GM19324 (cell line): ENCODE results near the gene R3HDM2.

Source experiments
- ATAC-seq: cut with Tn5 transposase; IDR thresholded peaks from one replicate; pipeline ENCODE4 v1.9.1; 2021; ENCODE audit warnings: mild to moderate bottlenecking, moderate library complexity; ENCODE audit not compliant: unreplicated experiment, low FRiP score

Gene R3HDM2

DNA sequence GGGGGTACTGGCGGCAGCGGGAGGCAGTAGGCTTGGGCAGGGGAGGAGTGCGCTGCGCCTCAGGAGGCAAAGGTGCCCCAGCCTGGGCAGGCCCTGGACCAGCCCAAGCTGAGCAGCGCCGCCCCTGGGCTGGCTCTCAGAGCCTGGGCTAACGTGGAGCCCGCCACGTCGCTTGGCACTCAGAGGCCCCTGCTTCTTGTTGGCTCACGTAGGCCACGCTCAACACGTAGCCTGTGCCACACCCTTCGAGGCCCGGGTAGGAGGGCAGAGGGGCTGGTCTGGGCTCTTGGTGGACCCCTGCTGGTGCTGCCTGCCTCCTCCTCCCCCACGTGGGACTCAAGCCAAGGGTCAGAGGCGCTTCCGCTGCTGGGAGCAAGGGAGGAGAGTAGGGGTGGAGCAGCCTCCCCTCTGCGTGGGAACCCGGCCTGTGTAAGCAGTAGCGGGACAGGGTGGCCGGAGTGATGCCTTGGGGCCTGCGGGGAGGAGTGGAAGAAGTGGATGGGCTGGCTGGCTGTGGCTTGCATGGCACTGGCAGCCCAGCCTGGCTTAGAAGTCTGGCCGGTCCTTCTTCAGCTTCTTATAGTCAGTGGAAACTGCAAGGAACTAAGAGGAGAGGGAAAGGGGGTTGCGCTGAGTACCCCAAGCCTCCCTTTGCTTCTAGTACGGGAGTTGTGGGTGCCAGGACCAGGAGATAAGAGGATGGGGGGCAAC, 195.7 kb downstream of the R3HDM2 start:
- ATAC-seq: no peak

DNA sequence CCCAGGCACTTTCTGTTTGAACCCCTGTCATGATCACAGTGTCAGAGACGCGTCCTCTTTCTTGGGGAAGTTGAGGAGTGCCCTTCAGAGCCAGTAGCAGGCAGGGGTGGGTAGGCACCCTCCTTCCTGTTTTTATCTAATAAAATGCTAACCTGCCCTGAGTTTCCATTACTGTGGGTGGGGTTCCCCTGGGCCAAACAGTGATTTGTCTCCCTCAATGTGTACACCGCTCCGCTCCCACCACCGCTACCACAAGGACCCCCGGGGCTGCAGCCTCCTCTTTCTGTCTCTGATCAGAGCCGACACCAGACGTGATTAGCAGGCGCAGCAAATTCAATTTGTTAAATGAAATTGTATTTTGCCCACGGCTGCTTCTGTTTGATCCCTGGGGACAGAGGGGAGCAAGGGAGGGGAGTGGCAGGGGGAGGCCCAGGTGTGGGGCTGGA, 196.2 kb downstream of the R3HDM2 start:
- ATAC-seq: no peak

- ATAC-seq: no peak
These were observed 196.6 kb downstream of the R3HDM2 start for GRCh38 chr12:57234233-57234570.

DNA sequence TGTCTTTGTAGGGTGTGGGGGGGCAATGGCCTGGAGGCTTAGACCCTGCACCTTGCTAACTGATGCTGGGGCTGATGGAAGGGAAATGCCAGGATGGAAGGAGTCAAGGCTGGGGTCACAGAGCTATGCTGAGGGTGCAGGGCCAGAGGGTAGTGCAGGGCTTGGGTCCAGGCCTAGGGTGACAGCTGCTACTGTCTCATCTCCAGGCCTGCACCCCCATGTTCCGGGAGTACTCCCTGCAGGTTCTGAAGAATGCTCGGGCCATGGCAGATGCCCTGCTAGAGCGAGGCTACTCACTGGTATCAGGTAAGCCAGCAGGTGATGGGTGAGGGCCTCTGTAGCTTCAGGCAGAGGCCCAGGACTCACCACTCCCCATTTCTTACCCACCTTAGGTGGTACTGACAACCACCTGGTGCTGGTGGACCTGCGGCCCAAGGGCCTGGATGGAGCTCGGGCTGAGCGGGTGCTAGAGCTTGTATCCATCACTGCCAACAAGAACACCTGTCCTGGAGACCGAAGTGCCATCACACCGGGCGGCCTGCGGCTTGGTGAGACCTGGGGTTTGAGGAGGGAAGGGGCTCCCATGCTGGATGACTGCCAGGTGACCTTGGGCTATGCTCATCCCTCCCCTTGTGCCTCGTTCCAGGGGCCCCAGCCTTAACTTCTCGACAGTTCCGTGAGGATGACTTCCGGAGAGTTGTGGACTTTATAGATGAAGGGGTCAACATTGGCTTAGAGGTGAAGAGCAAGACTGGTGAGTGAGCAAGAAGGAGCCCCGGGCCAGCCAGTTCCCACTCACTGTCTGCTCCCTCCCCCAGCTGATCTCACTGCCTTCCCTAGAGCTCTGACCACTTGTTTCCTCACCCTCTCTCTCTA, 197.2 kb downstream of the R3HDM2 start:
- no peak for ATAC-seq

DNA sequence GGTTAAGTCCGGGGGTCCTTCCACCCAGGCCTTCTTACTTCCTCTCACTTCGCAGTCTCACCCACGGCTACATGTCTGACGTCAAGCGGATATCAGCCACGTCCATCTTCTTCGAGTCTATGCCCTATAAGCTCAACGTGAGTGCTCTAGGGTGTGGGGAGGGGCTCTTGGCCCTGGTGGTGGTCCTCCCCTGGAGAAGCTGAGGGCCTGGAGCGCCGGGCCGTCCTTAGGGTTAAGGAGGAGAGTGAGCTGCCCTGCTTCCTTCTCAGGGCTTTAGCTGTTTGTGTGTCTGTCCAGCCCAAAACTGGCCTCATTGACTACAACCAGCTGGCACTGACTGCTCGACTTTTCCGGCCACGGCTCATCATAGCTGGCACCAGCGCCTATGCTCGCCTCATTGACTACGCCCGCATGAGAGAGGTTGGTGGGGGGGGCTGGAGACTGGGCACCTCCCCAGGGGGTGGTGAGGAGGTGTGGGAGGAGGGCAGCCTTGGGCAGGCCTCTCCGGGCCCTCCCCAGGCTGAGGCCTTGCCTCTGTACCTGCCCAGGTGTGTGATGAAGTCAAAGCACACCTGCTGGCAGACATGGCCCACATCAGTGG, 198.6 kb downstream of the R3HDM2 start:
- no peak for ATAC-seq

- ATAC-seq: no peak
These were observed 199.4 kb downstream of the R3HDM2 start for GRCh38 chr12:57231276-57232021.

DNA sequence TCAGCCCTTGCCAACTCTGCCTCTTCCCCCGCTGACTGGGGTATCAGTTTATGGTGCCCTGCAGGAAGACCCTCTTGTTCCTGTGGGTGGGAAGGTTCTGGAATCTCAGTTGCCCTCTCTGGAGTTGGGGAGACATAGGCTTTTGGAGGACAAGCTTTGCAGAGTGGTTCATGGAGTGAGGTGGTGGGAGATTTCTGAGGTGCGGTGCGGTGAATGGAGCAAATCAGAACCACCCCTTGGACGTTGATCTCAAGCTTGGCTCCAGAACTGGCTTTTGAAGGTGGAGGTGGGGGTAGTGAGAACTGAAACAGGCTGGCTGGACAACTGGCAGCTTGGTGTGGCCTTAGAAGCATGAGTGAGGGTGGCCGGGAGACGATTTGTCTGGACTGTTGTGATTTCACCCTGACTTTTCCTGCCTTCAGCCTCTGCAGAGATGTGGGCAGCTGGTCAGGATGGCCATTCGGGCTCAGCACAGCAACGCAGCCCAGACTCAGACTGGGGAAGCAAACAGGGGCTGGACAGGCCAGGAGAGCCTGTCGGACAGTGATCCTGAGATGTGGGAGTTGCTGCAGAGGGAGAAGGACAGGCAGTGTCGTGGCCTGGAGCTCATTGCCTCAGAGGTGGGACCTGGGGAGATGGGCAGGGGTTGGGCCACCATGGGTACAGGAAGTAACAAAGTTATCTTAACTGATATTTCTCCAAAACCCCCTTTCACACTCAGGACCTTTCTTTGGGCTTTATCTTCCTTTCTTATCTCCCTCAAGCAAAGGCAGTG, 200.3 kb downstream of the R3HDM2 start:
- no peak for ATAC-seq

GRCh38 chr12:57229634-57230380, 201.0 kb downstream of the R3HDM2 start, which contains the start of gene SHMT2:
TSS of gene SHMT2 (plus strand) at chr12:57229711. CDS start at chr12:57229779, 68 bp downstream.
- peak; percentile 74 for ATAC-seq

DNA sequence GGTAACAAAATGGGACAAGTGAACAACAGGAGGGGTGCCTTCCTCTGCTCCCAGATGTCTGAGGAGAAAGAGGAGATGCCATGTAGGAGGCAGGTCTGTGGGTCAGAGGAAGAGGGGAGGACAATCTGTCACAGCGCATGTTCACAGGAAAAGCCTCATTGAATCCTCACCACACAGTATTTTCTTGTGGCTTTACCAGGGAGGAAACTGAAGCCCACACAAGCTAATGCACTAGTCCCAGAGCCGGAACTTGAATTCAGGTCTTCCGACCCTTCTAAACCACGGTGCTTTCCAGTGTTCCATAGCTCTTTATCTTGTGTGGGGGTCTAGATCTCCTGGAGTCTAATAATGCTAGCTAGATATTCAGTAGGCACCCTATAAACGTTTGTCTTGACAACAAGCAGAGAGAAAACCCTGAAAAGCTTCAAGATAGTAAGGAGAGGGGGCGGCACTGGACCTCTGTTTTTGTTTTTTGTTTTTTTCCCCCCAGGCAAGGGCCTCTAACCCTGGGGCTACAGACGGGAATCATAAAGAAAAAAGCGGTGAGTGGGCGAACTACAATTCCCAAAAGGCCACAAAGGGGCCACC, 201.7 kb downstream of the R3HDM2 start:
- ATAC-seq: no peak

GRCh38 chr12:57227315-57228115, 203.3 kb downstream of the R3HDM2 start:
- ATAC-seq: no peak

GRCh38 chr12:57226588-57227314, 204.1 kb downstream of the R3HDM2 start:
- ATAC-seq: no peak

DNA sequence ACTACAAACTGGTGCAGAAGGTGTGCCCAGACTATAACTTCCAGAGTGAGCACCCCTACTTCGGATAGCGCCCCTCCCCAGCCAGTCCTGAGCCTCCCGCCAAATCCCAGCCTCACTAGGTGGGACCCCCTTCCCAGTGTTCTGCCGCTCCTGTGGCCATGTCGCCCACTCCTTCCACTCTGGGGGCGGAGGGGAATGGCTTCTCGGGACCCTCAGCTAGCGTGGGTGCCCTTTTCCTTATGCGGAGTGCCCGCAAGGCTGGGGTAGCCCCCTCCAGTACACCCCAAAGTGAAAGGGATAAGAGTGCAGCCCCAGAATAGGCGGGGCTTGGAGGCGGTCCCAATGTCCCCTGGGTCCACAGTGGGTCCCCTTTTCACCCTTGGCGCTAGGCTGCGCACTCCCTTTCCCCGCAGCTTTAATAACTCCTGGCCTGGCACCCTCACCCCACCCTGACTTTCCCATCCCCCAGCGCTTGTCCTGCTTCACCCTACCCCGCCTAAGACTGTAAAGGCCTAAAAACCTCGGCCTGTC, 205.1 kb downstream of the R3HDM2 start:
- ATAC-seq: no peak

DNA sequence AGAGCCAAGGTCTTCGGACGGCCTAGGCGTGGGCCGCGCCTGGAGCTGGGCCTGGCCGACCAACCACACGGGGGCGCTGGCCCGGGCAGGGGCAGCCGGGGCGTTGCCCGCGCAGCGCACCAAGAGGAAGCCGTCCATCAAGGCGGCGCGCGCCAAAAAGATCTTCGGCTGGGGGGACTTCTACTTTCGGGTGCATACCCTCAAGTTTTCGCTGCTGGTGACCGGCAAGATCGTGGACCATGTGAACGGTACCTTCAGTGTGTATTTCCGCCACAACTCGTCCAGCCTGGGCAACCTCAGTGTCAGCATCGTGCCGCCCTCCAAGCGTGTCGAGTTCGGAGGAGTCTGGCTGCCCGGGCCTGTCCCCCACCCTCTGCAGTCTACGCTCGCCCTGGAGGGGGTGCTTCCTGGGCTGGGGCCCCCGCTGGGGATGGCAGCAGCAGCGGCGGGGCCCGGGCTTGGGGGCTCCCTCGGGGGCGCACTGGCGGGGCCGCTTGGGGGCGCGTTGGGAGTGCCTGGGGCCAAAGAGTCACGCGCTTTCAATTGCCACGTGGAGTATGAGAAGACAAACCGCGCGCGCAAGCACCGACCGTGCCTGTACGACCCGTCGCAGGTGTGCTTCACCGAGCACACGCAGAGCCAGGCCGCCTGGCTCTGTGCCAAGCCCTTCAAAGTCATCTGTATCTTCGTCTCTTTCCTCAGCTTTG, 205.7 kb downstream of the R3HDM2 start:
- ATAC-seq: no peak

GRCh38 chr12:57224278-57224972, 206.4 kb downstream of the R3HDM2 start:
- no peak for ATAC-seq

DNA sequence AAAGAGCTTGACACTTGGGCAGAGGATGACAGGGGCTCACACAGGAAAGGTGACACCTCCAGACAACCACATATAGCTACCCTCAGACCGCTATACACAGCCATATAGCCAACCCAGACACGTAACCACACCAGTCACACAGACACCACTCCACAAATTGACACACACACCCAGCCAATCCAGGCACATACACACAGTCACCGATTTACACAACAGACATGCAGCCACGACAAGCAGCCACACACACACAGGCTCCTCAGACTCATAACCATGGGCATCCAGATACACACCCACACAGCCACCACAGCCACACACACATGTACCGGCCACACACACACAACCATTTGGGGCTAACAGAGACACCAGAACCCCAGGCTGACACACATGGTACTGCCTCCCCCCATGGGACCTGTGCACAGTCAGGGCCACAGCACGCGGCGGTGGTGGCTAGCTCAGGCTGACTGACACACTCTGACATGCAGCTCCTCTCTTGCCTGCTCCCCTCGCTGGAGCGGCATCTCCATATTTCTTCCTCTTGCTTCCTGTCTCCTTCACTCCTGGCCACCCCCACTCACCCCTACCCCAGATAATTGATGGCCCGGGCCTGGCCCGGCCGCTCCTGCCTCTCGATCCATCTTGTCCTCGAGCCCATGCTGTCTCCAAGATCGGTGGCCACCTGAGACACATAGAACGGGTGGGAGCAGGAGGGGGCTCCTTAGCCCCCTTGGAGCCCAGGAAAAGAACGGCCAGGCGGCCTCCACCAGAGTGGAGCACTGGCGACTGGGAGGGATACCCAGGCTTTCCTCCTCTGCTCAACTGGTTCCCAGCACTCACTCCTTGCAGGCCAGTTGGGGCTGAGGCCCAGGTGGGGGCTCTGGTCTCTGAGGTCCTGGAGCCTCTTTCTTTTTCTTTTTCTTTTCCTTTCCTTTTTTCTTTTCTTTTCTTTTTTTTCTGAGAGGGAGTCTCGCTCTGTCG, 207.4 kb downstream of the R3HDM2 start:
- ATAC-seq: no peak
